ENCODE results near the gene LONP1.
"Not testable (repeated sequence)": the region's sequence is repeated elsewhere in the genome, so short reads cannot be mapped to it uniquely, and the experiment has no call there.

Gene LONP1

DNA sequence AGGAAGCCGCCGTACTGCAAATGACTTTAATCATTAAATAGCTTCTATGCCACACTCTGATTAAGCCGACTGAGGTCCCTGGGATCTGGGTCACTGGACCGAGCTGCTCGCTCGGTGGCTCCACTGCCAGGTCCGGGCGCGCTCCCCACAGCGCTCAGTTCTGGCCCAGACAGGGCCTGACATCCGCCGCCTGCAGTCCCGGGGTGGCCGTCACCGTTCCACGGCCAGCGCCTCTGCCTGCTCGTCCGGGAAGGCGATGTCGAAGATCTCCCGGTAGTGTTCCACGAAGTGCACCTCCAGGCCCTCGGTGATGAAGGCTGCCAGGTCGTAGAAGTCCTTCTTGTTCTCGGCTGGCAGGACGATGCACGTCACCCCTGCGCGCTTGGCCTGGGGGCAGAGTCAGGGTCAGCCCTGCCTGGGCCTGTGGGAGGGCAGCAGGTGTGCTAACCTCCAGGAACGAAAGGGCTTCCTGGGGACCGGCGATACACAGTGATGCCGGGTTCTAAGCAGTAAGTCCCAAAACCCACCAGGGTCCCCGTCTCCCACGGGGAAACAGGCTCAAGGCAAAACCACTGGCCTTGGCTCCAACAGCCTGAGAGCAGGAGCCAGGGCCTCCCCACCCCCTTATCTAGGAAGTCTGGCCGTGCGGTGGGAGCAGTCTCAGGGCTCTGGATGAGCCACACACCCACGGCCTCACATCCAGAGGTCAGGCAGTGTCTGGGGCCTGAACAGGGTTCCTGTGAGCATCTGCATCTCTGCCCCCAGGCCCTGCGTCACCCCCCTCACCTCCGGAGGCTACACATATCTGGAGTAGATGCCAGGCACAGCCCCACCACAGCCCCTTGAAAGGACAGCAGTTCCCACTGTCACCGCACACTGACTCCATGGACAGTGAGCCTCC lies 27.9 kb downstream of the LONP1 start:
- TF ChIP-seq, protein P1, sequence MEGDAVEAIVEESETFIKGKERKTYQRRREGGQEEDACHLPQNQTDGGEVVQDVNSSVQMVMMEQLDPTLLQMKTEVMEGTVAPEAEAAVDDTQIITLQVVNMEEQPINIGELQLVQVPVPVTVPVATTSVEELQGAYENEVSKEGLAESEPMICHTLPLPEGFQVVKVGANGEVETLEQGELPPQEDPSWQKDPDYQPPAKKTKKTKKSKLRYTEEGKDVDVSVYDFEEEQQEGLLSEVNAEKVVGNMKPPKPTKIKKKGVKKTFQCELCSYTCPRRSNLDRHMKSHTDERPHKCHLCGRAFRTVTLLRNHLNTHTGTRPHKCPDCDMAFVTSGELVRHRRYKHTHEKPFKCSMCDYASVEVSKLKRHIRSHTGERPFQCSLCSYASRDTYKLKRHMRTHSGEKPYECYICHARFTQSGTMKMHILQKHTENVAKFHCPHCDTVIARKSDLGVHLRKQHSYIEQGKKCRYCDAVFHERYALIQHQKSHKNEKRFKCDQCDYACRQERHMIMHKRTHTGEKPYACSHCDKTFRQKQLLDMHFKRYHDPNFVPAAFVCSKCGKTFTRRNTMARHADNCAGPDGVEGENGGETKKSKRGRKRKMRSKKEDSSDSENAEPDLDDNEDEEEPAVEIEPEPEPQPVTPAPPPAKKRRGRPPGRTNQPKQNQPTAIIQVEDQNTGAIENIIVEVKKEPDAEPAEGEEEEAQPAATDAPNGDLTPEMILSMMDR (IDR thresholded peaks at IDR 0.05; ENCODE audit: low read depth, low read length, missing control alignments): no peak
- H3K4me3 ChIP-seq (ENCODE audit: low read depth, low read length): peak overlapping the region; percentile 88
- DNase-seq (ENCODE audit: low read depth): no peak

DNA sequence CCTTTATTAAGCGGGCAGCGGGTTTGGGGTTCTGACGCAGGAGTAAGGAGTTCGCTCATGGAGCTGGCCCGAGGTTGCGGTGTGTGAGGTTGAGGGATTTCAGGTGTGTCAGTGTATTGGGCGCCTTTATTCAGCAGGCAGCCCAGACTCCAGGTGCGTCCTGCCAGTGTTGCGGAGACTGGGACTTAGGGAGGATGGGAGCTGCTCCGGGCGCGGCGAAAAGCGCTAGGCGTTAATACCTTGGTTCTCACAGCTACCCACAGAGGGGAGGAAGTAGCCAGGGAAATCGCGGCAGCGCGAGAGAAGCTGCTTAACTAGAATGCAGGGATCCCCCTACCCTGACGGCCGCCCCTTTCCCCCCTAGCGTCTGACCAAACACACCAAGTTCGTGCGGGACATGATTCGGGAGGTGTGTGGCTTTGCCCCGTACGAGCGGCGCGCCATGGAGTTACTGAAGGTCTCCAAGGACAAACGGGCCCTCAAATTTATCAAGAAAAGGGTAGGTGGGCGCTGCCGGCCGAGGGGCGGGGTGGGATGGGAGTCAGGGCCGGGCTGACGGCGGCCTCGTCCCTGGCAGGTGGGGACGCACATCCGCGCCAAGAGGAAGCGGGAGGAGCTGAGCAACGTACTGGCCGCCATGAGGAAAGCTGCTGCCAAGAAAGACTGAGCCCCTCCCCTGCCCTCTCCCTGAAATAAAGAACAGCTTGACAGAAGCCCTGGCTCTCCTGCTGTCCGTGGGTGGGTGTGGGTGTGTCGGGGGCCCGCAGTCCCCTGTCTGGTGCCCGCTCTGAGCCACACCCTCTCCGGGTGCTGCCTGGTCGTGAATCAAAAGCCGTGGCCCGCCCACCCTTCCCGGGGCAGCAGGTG lies 28.8 kb downstream of the LONP1 start:
- TF ChIP-seq, protein P1 (IDR thresholded peaks at IDR 0.05; ENCODE audit: low read depth, low read length, missing control alignments): no peak
- no peak for DNase-seq (ENCODE audit: low read depth)
- H3K4me3 ChIP-seq (ENCODE audit: low read depth, low read length): peak overlapping the region; percentile 88

DNA sequence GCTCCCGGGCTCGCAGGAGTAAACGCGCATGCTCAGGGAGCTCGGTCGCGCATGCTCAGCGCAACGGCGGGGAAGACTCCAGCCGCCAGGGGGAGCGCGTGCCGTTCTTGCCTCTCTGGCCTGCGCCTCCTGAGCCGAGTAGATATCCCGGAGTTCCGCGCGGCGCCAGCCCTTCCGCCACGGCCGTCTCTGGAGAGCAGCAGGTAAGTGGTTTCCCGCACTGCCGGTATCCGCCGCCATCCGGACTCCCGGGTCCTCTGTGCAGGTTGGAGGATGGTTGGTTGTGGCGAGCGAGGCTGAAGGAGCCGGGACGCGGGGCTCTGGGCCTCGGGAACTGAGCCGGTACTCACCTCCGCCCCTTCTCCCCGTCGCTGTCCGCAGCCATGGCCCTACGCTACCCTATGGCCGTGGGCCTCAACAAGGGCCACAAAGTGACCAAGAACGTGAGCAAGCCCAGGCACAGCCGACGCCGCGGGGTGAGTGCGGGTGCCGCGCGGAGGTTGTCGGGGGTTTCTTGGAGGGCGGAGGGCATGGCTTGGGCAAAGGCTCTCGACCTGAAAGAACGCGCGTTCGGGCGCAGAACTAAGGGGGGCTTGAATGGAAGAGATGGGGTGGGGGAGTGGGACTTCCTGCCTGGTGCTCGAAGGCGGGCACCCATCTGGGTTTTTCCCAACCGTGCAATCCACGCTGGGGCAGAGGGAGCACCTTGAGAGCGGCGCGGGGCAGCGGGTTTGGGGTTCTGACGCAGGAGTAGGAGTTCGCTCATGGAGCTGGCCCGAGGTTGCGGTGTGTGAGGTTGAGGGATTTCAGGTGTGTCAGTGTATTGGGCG lies 29.6 kb downstream of the LONP1 start, which contains the start of gene RPL36:
Gene RPL36, plus strand, starts transcription at position 171 of the 830 bp plus-strand sequence. Its CDS starts 213 bp downstream, at position 384.
- TF ChIP-seq, protein P1 (IDR thresholded peaks at IDR 0.05; ENCODE audit: low read depth, low read length, missing control alignments): peak; percentile 99
- peak; percentile 87 for DNase-seq (ENCODE audit: low read depth)
- H3K4me3 ChIP-seq (ENCODE audit: low read depth, low read length): peak within 1 kb of the TSS; percentile 88

DNA sequence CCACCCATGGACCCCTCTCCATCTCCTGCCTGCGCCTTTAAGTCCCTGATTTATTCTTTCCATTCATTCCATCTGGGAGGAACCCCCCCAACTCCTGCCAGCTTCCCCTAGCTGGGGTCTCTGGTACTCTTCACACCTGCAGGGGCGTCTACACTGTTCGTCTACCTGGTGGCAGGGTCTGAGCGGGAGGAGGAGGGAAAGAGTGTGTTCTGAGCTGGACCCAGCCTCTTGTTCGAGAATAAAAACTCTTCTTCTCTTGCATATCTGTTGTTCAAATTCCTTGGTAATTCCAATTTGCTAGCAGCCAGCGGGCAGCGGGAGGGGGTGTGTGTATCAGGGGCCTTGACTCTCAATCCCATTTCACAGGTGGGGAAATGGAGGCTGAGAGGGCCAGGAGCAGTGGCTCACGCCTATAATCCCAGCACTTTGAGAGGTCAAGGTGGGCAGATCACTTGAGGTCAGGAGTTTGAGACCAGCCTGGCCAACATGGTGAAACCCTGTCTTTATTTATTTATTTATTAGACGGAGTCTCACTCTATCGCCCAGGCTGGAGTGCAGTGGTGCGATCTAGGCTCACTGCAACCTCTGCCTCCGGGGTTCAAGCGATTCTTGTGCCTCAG lies 31.6 kb downstream of the LONP1 start:
- H3K4me3 ChIP-seq (ENCODE audit: low read depth, low read length); DNase-seq (ENCODE audit: low read depth): not testable (repeated sequence)

DNA sequence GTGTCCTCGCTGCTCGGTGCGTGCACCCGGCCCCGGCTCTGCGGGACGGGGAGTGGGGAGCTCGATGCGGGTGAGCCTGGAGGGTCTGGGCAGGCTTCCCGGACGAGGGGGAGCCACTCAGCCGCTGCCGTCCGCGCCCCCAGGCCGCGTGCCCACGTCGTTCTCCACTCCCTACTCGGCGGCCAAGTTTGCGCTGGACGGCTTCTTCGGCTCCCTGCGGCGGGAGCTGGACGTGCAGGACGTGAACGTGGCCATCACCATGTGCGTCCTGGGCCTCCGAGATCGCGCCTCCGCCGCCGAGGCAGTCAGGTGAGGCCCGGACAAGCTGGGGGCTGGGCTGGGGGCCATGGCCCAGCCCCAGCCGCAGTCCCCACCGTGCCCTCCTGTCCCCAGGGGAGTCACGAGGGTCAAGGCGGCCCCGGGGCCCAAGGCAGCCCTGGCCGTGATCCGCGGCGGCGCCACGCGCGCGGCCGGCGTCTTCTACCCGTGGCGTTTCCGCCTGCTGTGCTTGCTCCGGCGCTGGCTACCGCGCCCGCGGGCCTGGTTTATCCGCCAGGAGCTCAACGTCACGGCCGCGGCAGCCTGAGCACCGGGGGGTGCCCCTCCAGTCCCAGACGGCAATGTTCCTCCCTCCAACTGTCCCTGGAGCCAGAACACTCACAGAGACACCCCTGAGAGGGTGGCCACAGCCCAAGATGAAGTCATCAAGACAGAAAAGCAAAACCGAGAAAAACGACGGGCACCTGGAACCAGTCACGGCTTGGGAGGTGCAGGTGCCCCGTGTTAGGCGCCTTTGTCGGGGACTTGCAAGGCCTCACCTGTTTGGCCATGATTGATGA lies 32.4 kb downstream of the LONP1 start:
- TF ChIP-seq, protein P1 (IDR thresholded peaks at IDR 0.05; ENCODE audit: low read depth, low read length, missing control alignments): no peak
- no peak overlapping the region for H3K4me3 ChIP-seq (ENCODE audit: low read depth, low read length)
- no peak for DNase-seq (ENCODE audit: low read depth)

DNA sequence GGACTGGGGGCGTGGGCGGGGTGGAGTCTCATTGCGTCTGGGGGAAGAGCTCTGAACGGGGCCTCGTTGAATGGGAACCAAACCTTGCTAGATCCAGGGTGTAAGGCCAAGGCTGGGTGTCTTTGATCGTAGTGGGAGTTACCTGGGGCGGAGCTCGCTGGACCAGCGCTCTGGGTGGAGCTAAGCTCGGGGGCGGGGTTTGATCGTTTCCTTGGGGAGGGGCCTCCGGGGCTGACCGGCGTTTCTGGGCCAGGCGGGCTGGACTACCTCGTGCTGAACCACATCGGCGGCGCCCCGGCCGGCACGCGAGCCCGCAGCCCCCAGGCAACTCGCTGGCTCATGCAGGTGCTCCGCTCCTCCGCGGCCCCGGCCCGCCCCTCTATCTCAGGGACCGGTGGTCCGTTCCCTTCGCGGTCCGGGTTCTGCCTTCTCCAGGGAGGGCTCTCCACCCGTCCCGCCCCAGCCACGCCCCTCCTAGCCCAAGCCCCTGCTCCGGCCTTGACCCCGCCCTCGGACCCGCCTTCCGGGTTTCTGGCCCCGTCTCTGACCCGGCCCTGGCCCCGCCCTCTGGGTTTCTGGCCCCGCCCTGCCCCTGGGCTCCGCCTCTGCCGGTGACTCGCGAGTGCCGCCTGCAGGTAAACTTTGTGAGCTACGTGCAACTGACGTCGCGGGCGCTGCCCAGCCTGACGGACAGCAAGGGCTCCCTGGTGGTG lies 33.1 kb downstream of the LONP1 start:
- peak; percentile 84 for DNase-seq (ENCODE audit: low read depth)
- TF ChIP-seq, protein P1 (IDR thresholded peaks at IDR 0.05; ENCODE audit: low read depth, low read length, missing control alignments): peak; percentile 86
- peak overlapping the region; percentile 73 for H3K4me3 ChIP-seq (ENCODE audit: low read depth, low read length)
